Naive thymus-derived CD4-positive, alpha-beta T cell (primary cell): Measurements from ENCODE around the gene EFHC1. TPM values are rescaled to one million over a fixed set of nuclear protein-coding genes. Genes with fewer than 3 reads are reported as not detected.

Experiments used
- ATAC-seq: fragments of 150-1000 bp; cut with Tn5 transposase; 2 replicates; pipeline ENCODE4 v1.10.0; 2021; ENCODE audit warnings: mild to moderate bottlenecking, moderate library complexity
- CTCF ChIA-PET: fragments of 350-600 bp; sonication (Branson Sonifier 250); formaldehyde crosslinking; loops from one replicate; lab custom pipeline; 2021; ENCODE audit warnings: antibody characterized with exemption; lab: Charles Lee
- POLR2A ChIA-PET: fragments of 350-600 bp; sonication (Branson Sonifier 250); formaldehyde crosslinking; loops from one replicate; lab custom pipeline; 2021; ENCODE audit warnings: antibody characterized with exemption, inconsistent platforms; lab: Charles Lee
- DNase-seq, 9 donors: peaks; one replicate each; pipeline versions ENCODE4 v3.0.0 to v3.0.0-alpha.2; 2020 to 2022; ENCODE audit warnings: mixed read lengths in 1 of 9
- H3K27ac ChIP-seq: one replicate; pipeline ENCODE4 v1.7.0; 2013; ENCODE audit warnings: mild to moderate bottlenecking, low read depth, low read length, moderate library complexity
- H3K27me3 ChIP-seq, 2 donors: one replicate each; pipeline ENCODE4 v1.7.0; 2013; ENCODE audit warnings: low read length in 2 of 2, mild to moderate bottlenecking in 2 of 2, moderate library complexity in 2 of 2; ENCODE audit not compliant: control insufficient read depth in 2 of 2, insufficient read depth in 2 of 2
- H3K36me3 ChIP-seq, 3 experiments: 1 replicate in 2 of 3; 2 replicates in 1 of 3; pipeline ENCODE4 v1.7.0; 2013; ENCODE audit warnings: low read length in 3 of 3, mild to moderate bottlenecking in 3 of 3, moderate library complexity in 1 of 3; ENCODE audit not compliant: insufficient read depth in 3 of 3, control insufficient read depth in 2 of 3
- H3K4me1 ChIP-seq, 2 donors: one replicate each; pipeline ENCODE4 v1.7.0; 2013; ENCODE audit warnings: low read length in 2 of 2, mild to moderate bottlenecking in 2 of 2, moderate library complexity in 1 of 2; ENCODE audit not compliant: control insufficient read depth in 2 of 2, insufficient read depth in 2 of 2
- H3K4me3 ChIP-seq: 2 replicates; pipeline ENCODE4 v1.7.0; 2013; ENCODE audit warnings: mild to moderate bottlenecking, low read length
- H3K9me3 ChIP-seq, 3 experiments: 1 replicate in 2 of 3; 2 replicates in 1 of 3; pipeline ENCODE4 v1.7.0; 2013; ENCODE audit warnings: low read length in 3 of 3; ENCODE audit not compliant: control insufficient read depth in 2 of 3
- H3K27ac Mint-ChIP-seq, 9 donors: one replicate each; pipeline ENCODE4 v1.8.0; 2020 to 2022; ENCODE audit warnings: mixed read lengths in 9 of 9, mild to moderate bottlenecking in 8 of 9, moderate library complexity in 5 of 9, inconsistent platforms in 2 of 9
- H3K27me3 Mint-ChIP-seq, 5 donors: one replicate each; pipeline ENCODE4 v1.8.0; 2021 to 2022; ENCODE audit warnings: mixed read lengths in 5 of 5, mild to moderate bottlenecking in 1 of 5
- H3K36me3 Mint-ChIP-seq, 5 donors: one replicate each; pipeline ENCODE4 v1.8.0; 2020 to 2022; ENCODE audit warnings: mixed read lengths in 5 of 5, mild to moderate bottlenecking in 3 of 5, inconsistent platforms in 1 of 5
- H3K4me1 Mint-ChIP-seq, 7 donors: one replicate each; pipeline ENCODE4 v1.8.0; 2020 to 2022; ENCODE audit warnings: mixed read lengths in 7 of 7, mild to moderate bottlenecking in 3 of 7, inconsistent platforms in 1 of 7
- H3K4me3 Mint-ChIP-seq, 10 donors: one replicate each; pipeline ENCODE4 v1.8.0; 2020 to 2022; ENCODE audit warnings: mild to moderate bottlenecking in 10 of 10, mixed read lengths in 10 of 10, moderate library complexity in 6 of 10, inconsistent platforms in 2 of 10
- H3K9me3 Mint-ChIP-seq, 11 donors: one replicate each; pipeline ENCODE4 v1.8.0; 2020 to 2022; ENCODE audit warnings: mixed read lengths in 11 of 11, mild to moderate bottlenecking in 4 of 11, inconsistent platforms in 1 of 11, moderate library complexity in 1 of 11
- intact Hi-C, 2 donors: fragments of 100-400 bp; cut with micrococcal nuclease; formaldehyde crosslinking; loops; one replicate each; pipeline ENCODE4 v1.15.1; 2023
- polyA plus RNA-seq, 2 donors: library from polyadenylated mRNA; unstranded; fragments of 300-500 nt; fragmentation: Illumina TruSeq; gene quantifications; one replicate each; pipeline ENCODE4 v1.2.3, GENCODE V29; 2021
- total RNA-seq, 6 experiments: library from RNA in 5 of 6; stranded (reverse) in 5 of 6; gene quantifications; 1 replicate in 5 of 6; 2 replicates in 1 of 6; pipeline ENCODE4 v1.2.3 and lab custom pipeline; 2021 to 2026

Gene EFHC1
- total and polyA plus RNA-seq, 7 experiments from 2014 or later, result 1.9 to 13.8 (median 5.8) TPM

GRCh38 chr6:52515219-52515960 is 95.2 kb downstream of the EFHC1 start:
- Mint-ChIP-seq H3K27me3 (no peaks in the 10 kb centered on the region), H3K36me3 (peaks cover 13 to 61% (median 30%) of the 10 kb centered on the region in 5 donors), H3K9me3 (peaks cover 0 to 2% (median 0%) of the 10 kb centered on the region in 11 donors), H3K4me3 (no peak overlapping the region), H3K27ac (peak overlapping the region in 1 of 9 donors; percentile 22), H3K4me1 (peaks cover 0 to 19% (median 0%) of the 10 kb centered on the region in 7 donors)
- Histone ChIP-seq H3K4me1 (no peaks in the 10 kb centered on the region), H3K27me3 (no peaks in the 10 kb centered on the region), H3K9me3 (no peaks in the 10 kb centered on the region), H3K27ac (no peak overlapping the region), H3K4me3 (no peak overlapping the region), H3K36me3 (peaks cover 3 to 40% (median 5%) of the 10 kb centered on the region in 3 experiments)
- CTCF ChIA-PET, result no interaction called here
- DNase-seq (no peak), ATAC-seq (no peak)
- intact Hi-C loops, result no loop called here
- POLR2A ChIA-PET, result interaction anchor here (0.7 kb wide), 1 partner anchor 231 kb away, joined by 3 read pairs; the partner anchor contains the start of gene MCM3

GRCh38 chr6:52516269-52516668 is 96.1 kb downstream of the EFHC1 start:
- POLR2A ChIA-PET, result no interaction called here
- no peak for ATAC-seq

GRCh38 chr6:52516943-52517342 is 96.8 kb downstream of the EFHC1 start:
- Histone ChIP-seq H3K9me3 (no peaks in the 10 kb centered on the region), H3K4me1 (no peaks in the 10 kb centered on the region), H3K27ac (no peak overlapping the region), H3K4me3 (no peak overlapping the region), H3K27me3 (no peaks in the 10 kb centered on the region), H3K36me3 (peaks cover 3 to 35% (median 5%) of the 10 kb centered on the region in 3 experiments)
- POLR2A ChIA-PET, result no interaction called here
- Mint-ChIP-seq H3K36me3 (peaks cover 15 to 54% (median 22%) of the 10 kb centered on the region in 5 donors), H3K4me3 (no peak overlapping the region), H3K27me3 (no peaks in the 10 kb centered on the region), H3K4me1 (peaks cover 0 to 19% (median 0%) of the 10 kb centered on the region in 7 donors), H3K27ac (no peak overlapping the region), H3K9me3 (peaks cover 0 to 2% (median 0%) of the 10 kb centered on the region in 11 donors)
- CTCF ChIA-PET, result no interaction called here
- intact Hi-C loops, result no loop called here
- no peak for DNase-seq
- ATAC-seq, result no peak

More at GRCh38 chr6:52516269-52516668, 96.1 kb downstream of the EFHC1 start:
- no peak overlapping the region for H3K27ac ChIP-seq
- Mint-ChIP-seq H3K27ac (peak overlapping the region in 2 of 9 donors; percentile 11 to 23), H3K4me1 (peaks cover 0 to 19% (median 0%) of the 10 kb centered on the region in 7 donors), H3K4me3 (no peak overlapping the region), H3K27me3 (no peaks in the 10 kb centered on the region), H3K36me3 (peaks cover 15 to 58% (median 25%) of the 10 kb centered on the region in 5 donors), H3K9me3 (peaks cover 0 to 2% (median 0%) of the 10 kb centered on the region in 11 donors)
- H3K27me3 ChIP-seq, result no peaks in the 10 kb centered on the region
- no peaks in the 10 kb centered on the region for H3K4me1 ChIP-seq
- no peaks in the 10 kb centered on the region for H3K9me3 ChIP-seq
- CTCF ChIA-PET, result no interaction called here
- H3K36me3 ChIP-seq, result peaks cover 3 to 40% (median 5%) of the 10 kb centered on the region in 3 experiments
- DNase-seq, result no peak
- intact Hi-C loops, result no loop called here
- no peak overlapping the region for H3K4me3 ChIP-seq

DNA sequence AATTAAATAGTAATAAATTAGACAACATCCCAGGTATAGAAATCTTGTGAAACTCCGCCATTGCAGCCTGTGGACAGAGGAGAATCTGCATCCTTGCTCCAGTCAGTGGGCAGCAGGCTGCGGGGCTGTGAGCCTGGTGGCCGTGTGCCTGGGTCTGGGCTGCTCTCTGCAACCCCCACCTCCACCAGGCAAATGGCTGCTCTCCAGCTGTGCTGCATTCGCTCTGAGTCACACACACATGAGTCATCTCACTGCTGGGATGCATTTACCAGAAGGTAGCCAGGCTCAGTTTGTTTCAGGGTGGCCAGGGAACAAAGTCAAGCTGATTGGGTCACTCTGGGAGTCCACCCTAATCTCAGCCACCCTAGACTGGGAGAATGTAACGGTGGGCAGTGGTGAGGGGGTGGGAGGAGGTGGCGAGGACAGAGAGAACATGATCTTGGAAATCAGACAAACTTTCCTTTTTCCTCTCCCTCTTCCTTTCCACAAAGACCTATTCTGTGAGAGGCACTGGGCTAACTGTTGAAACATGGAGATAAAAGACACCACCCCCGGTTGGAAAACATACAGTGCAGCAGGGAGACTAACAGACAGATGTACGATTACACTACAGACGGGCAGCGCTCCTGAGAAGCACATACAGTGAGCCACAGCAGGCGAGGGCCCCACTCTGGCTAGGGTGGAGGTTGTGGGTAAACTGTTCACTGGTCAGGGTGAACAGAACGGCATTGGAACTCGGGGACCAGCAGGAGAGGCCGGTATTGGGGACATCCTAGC is 97.5 kb downstream of the EFHC1 start:
- Histone ChIP-seq H3K9me3 (no peaks in the 10 kb centered on the region), H3K36me3 (peaks cover 3 to 28% (median 5%) of the 10 kb centered on the region in 3 experiments), H3K4me3 (no peak overlapping the region), H3K27me3 (no peaks in the 10 kb centered on the region), H3K4me1 (no peaks in the 10 kb centered on the region), H3K27ac (no peak overlapping the region)
- H3K4me1 Mint-ChIP-seq, result peaks cover 0 to 19% (median 0%) of the 10 kb centered on the region in 7 donors
- H3K27me3 Mint-ChIP-seq, result no peaks in the 10 kb centered on the region
- DNase-seq (peak in 1 of 9 donors; percentile 38), ATAC-seq (peak; percentile 26)
- POLR2A ChIA-PET, result no interaction called here
- intact Hi-C loops, result no loop called here
- CTCF ChIA-PET, result no interaction called here
- peak overlapping the region in 1 of 9 donors; percentile 1 for H3K27ac Mint-ChIP-seq
- H3K36me3 Mint-ChIP-seq, result peaks cover 15 to 50% (median 20%) of the 10 kb centered on the region in 5 donors
- no peak overlapping the region for H3K4me3 Mint-ChIP-seq
- peaks cover 0 to 2% (median 0%) of the 10 kb centered on the region in 11 donors for H3K9me3 Mint-ChIP-seq

GRCh38 chr6:52518279-52518945 is 98.3 kb downstream of the EFHC1 start:
- DNase-seq, result no peak
- H3K36me3 Mint-ChIP-seq, result peaks cover 15 to 44% (median 17%) of the 10 kb centered on the region in 5 donors
- intact Hi-C loops, result no loop called here
- CTCF ChIA-PET, result no interaction called here
- POLR2A ChIA-PET, result no interaction called here
- no peaks in the 10 kb centered on the region for H3K27me3 Mint-ChIP-seq
- no peak for ATAC-seq
- Histone ChIP-seq H3K36me3 (peaks cover 3 to 27% (median 5%) of the 10 kb centered on the region in 3 experiments), H3K9me3 (no peaks in the 10 kb centered on the region), H3K4me1 (no peaks in the 10 kb centered on the region), H3K27me3 (no peaks in the 10 kb centered on the region), H3K27ac (no peak overlapping the region), H3K4me3 (no peak overlapping the region)
- H3K4me1 Mint-ChIP-seq, result peaks cover 0 to 19% (median 5%) of the 10 kb centered on the region in 7 donors
- no peak overlapping the region for H3K4me3 Mint-ChIP-seq
- peaks cover 0 to under 1% (median 0%) of the 10 kb centered on the region in 11 donors for H3K9me3 Mint-ChIP-seq
- peak overlapping the region in 1 of 9 donors; percentile 10 for H3K27ac Mint-ChIP-seq

DNA sequence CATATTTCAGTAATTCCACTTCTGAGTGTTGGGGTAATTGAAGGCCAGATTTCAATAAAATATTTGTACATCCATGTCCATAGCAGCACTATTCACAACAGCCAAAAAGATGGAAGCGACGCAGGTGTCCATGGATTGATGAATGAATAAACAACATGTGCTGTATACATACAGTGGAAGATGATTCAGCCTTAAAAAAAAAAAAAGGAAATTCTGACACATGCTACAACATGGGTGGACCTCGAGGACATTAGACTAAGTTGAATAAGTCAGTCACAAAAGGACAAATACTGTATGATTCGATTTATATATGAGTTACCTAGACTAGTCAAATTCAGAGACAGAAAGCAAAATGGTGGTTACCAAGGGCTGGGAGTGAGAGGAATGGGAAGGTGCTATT is 99.5 kb downstream of the EFHC1 start:
- Histone ChIP-seq H3K27ac (no peak overlapping the region), H3K4me3 (no peak overlapping the region), H3K36me3 (peaks cover 3 to 23% (median 5%) of the 10 kb centered on the region in 3 experiments), H3K4me1 (no peaks in the 10 kb centered on the region), H3K27me3 (no peaks in the 10 kb centered on the region), H3K9me3 (no peaks in the 10 kb centered on the region)
- ATAC-seq (no peak), DNase-seq (no peak)
- peaks cover 10 to 35% (median 15%) of the 10 kb centered on the region in 5 donors for H3K36me3 Mint-ChIP-seq
- intact Hi-C loops, result loop anchor here in 1 of 2 donors (5.0 kb wide), 1 partner anchor 47 kb away; no protein-coding TSS in a partner anchor
- H3K27me3 Mint-ChIP-seq, result no peaks in the 10 kb centered on the region
- no peak overlapping the region for H3K4me3 Mint-ChIP-seq
- H3K9me3 Mint-ChIP-seq, result no peaks in the 10 kb centered on the region
- no peak overlapping the region for H3K27ac Mint-ChIP-seq
- H3K4me1 Mint-ChIP-seq, result peaks cover 0 to 19% (median 5%) of the 10 kb centered on the region in 7 donors
- POLR2A ChIA-PET, result no interaction called here
- CTCF ChIA-PET, result interaction anchor here (0.7 kb wide), 1 partner anchor 37 kb away, joined by 3 read pairs; no protein-coding TSS in a partner anchor
